Ovary (tissue), 9 donors: ENCODE measurements around the gene TOM1L2. TPM values are rescaled to one million over a fixed set of nuclear protein-coding genes. Genes with fewer than 3 reads are reported as not detected.

Experiments used
- DNase-seq, 5 donors: peaks; one replicate each; pipeline ENCODE4 v3.0.0-alpha.2; 2019 to 2020
- H3K27ac ChIP-seq, 2 donors: fragments of 200-600 bp; one replicate each; pipeline versions ENCODE4 v1.5.1 to v1.8.0; 2019 to 2022
- H3K27me3 ChIP-seq: fragments of 200-600 bp; one replicate; pipeline ENCODE4 v1.8.0; 2022
- H3K36me3 ChIP-seq: fragments of 200-600 bp; sonication (generic); one replicate; pipeline ENCODE4 v1.5.1; 2019
- H3K4me1 ChIP-seq: one replicate; pipeline ENCODE4 v1.8.1; 2013; ENCODE audit warnings: mild to moderate bottlenecking, moderate library complexity; ENCODE audit not compliant: insufficient read depth
- H3K4me3 ChIP-seq: fragments of 200-600 bp; sonication (generic); one replicate; pipeline ENCODE4 v1.5.1; 2017
- H3K9me3 ChIP-seq, 2 donors: fragments of 200-600 bp in 1 of 2; sonication (generic) in 1 of 2; one replicate each; pipeline versions ENCODE4 v1.5.1 to v1.8.1; 2013 to 2019; ENCODE audit warnings: mild to moderate bottlenecking in 1 of 2, moderate library complexity in 1 of 2
- EP300 ChIP-seq: sonication (generic); formaldehyde crosslinking; IDR thresholded peaks from one replicate; pipeline ENCODE4 v1.6.1; 2017; ENCODE audit warnings: antibody characterized with exemption
- POLR2A ChIP-seq: fragments of 450-650 bp; IDR thresholded peaks from one replicate; pipeline ENCODE4 v1.6.1; 2017; ENCODE audit warnings: antibody characterized with exemption, mild to moderate bottlenecking, moderate library complexity
- WGBS, 3 donors: extraction: QIAGEN DNeasy Blood & Tissue Kit in 1 of 3; methylation state at CpG; one replicate each; pipeline versions ENCODE4 v1.1.5 to v1.1.7; 2013 to 2017; 5-methylcytosine and 5-hydroxymethylcytosine counted together
- intact Hi-C, 4 donors: fragments of 100-400 bp; cut with DNase I; formaldehyde crosslinking; loops; one replicate each; pipeline versions ENCODE4 v1.11.0 to v1.15.1; 2022 to 2023
- polyA plus RNA-seq, 2 donors: library from polyadenylated mRNA; stranded (reverse); fragments of 200-250 nt in 1 of 2; fragments of 350-450 nt in 1 of 2; fragmentation: Illumina TruSeq in 1 of 2; extraction: RNeasy Lipid Tissue Mini Kit (QIAGEN cat#74804) in 1 of 2; gene quantifications; one replicate each; pipeline ENCODE4 v1.2.3, GENCODE V29; 2013 to 2014
- total RNA-seq, 7 donors: library from RNA; depleted of rRNA in 2 of 7; stranded (reverse); fragments of >200 nt in 2 of 7; fragmentation: NEBNext Ultra II Directional in 3 of 7; extraction: Animal tissue kit (Norgen Biotek cat#: 25700) in 3 of 7; gene quantifications; one replicate each; pipeline versions ENCODE4 v1.1.0 to v1.2.4, GENCODE V29; 2016 to 2023
- TF ChIP-seq, protein P1 (sequence below), 3 donors: fragments of 450-650 bp in 2 of 3; fragments of 200-600 bp in 1 of 3; IDR thresholded peaks; one replicate each; pipeline versions ENCODE4 v1.5.1 to v1.8.0; 2016 to 2022; ENCODE audit warnings: antibody characterized with exemption in 3 of 3, mild to moderate bottlenecking in 1 of 3
- donor health status: DM: no; HTN: no; CAD: no; lungs with moderate emphysema.
- donor health status: DM: no; HTN: no; CAD: no.
- donor health status: Bipolar disorder and iron deficiency.
- donor health status: DM: yes; HTN: yes; CAD: no.
- donor health status: DM: no; HTN: no; CAD: no.
- donor health status: DM: yes; HTN: yes; CAD: no.

TOM1L2 gene
- total and polyA plus RNA-seq, 9 donors: 25.6 to 62.5 (median 45.9) TPM

DNA sequence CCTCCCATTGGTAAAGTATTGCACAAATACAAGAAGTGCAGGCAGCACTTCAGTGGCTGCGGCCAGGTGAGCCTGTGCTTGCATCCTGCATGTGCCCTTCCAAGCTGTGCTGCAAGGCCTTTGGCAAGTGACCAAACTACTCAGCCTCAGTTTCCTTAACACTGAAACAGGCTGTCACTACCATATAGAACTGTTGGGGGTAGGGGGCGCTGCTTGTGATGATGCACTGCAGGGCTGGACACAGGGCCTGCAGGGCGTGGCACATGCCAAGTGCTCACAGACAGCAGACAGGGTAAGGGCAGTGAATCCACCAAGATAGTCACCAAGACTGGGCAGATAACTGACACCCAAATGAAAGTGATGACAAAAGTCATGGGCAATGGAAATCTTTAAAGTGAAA, 69.8 kb downstream of the TOM1L2 start:
- Histone ChIP-seq H3K27me3 (no peaks in the 10 kb centered on the region), H3K9me3 (no peaks in the 10 kb centered on the region), H3K4me3 (no peak overlapping the region), H3K4me1 (peaks cover 13% of the 10 kb centered on the region), H3K36me3 (no peaks in the 10 kb centered on the region), H3K27ac (no peak overlapping the region)
- TF ChIP-seq EP300: no peak
- TF ChIP-seq, protein P1, sequence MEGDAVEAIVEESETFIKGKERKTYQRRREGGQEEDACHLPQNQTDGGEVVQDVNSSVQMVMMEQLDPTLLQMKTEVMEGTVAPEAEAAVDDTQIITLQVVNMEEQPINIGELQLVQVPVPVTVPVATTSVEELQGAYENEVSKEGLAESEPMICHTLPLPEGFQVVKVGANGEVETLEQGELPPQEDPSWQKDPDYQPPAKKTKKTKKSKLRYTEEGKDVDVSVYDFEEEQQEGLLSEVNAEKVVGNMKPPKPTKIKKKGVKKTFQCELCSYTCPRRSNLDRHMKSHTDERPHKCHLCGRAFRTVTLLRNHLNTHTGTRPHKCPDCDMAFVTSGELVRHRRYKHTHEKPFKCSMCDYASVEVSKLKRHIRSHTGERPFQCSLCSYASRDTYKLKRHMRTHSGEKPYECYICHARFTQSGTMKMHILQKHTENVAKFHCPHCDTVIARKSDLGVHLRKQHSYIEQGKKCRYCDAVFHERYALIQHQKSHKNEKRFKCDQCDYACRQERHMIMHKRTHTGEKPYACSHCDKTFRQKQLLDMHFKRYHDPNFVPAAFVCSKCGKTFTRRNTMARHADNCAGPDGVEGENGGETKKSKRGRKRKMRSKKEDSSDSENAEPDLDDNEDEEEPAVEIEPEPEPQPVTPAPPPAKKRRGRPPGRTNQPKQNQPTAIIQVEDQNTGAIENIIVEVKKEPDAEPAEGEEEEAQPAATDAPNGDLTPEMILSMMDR (IDR thresholded peaks at IDR 0.05): no peak
- TF ChIP-seq POLR2A: no peak
- DNase-seq: peak in 2 of 5 donors; percentile 34 to 36
- WGBS, 3 donors: 93 to 99% (median 96%) methylated on average over 3 of the region's 3 CpGs
- intact Hi-C loops: no loop called here

DNA sequence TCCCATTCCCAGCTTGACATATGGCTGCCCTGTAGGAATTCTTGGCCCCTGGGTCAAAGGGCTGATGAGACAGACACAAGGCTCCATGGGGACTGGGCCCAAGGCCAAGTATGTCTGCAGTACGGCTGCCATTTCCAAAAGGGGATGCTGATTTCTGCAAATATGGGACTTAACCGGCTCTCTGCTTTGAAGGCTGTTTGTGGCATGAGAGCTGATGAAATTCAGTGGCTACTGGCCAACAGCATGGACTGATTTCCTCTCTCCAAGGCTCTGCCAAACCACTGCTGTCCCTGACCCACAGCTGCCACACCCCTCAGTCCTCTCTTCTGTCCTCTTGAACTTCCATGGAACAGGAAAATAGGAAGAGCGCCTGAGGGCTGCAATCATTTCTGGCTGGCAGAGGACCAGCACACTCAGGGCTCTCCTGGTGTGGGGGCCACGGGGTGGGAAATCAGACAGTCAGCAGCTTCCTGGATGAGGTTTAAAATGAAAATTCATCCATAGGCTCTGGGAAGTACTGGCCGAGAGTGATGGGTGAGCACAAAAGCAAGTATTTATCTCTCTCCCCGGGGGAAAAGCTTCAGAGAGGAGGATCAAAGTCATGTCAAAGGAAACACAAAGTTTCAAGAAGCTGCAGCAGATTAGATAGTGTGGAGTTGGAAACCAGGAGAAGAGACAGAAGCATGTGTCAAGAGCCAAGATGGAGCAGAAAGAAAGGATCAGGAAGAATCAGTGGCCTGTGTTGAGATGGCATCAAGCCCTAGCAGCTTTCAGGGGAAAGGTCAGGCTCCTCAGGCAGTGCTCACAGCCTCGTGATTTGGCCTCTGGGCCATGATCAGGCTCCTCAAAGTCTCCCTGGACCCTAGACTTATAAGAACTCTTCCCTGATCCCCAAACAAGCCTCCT, 71.3 kb downstream of the TOM1L2 start:
- intact Hi-C loops: no loop called here
- H3K27ac ChIP-seq: peak overlapping the region in 1 of 2 donors; percentile 59
- H3K36me3 ChIP-seq: no peaks in the 10 kb centered on the region
- no peak overlapping the region for H3K4me3 ChIP-seq
- no peaks in the 10 kb centered on the region for H3K9me3 ChIP-seq
- DNase-seq: peak; percentile 85 to 94 (median 91)
- H3K27me3 ChIP-seq: no peaks in the 10 kb centered on the region
- whole genome bisulfite sequencing, 3 donors: 3 to 9% (median 6%) methylated on average over 7 of the region's 7 CpGs
- TF ChIP-seq POLR2A (no peak), EP300 (no peak)
- TF ChIP-seq, protein P1 (IDR thresholded peaks at IDR 0.05): no peak
- peaks cover 5% of the 10 kb centered on the region for H3K4me1 ChIP-seq

DNA sequence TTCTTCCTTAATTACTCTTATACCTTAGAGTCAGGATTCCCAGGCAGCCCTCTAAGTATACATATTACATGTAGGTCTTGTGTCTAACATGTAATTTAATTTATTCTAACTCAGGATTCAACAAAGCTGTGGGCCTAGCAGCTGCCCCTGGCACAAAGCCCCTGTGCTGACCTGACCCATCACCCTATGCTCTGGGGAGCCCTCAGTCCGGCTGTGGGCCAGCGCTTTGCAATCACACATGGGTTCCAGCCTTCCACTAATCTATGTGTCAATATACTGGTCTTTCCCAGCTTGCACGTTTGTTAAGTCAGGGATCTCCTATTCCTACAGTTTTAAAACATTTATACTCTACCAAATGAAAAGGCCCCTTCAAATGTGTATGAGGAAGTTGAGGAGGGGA, 72.7 kb downstream of the TOM1L2 start:
- H3K9me3 ChIP-seq: no peaks in the 10 kb centered on the region
- TF ChIP-seq, protein P1 (IDR thresholded peaks at IDR 0.05): no peak
- TF ChIP-seq POLR2A (no peak), EP300 (no peak)
- peaks cover 5% of the 10 kb centered on the region for H3K4me1 ChIP-seq
- intact Hi-C loops: loop anchor here in 2 of 4 donors (10.0 kb wide), 1 partner anchor 135 kb away; the partner anchor contains the start of genes ATPAF2 (in 2 of the 2) and GID4 (in 2 of the 2)
- no peak overlapping the region for H3K4me3 ChIP-seq
- WGBS, 3 donors: 73 to 79% (median 73%) methylated on average over 3 of the region's 3 CpGs
- no peaks in the 10 kb centered on the region for H3K27me3 ChIP-seq
- H3K36me3 ChIP-seq: no peaks in the 10 kb centered on the region
- no peak overlapping the region for H3K27ac ChIP-seq
- DNase-seq: peak in 1 of 5 donors; percentile 45

DNA sequence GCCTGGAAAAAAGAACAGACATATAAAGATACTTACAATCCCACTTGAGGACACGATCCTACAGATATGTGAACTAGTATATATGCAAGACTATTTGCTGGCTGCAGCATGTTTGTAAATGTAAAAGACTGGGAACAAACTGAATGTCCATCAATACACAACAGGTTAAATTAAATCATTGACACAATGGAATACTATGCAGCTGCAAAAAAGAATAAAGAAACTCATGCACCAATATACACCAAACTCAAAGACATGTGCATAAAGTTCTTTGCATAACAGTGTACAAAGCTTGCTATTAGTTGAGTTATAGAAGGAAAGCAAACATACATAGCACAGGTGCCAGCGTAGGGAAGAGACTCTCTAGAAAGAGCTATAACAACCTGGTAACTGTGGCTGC, 73.5 kb downstream of the TOM1L2 start:
- DNase-seq: no peak
- TF ChIP-seq, protein P1 (IDR thresholded peaks at IDR 0.05): no peak
- TF ChIP-seq POLR2A (no peak), EP300 (no peak)
- no peak overlapping the region for H3K4me3 ChIP-seq
- no peaks in the 10 kb centered on the region for H3K9me3 ChIP-seq
- H3K4me1 ChIP-seq: peaks cover 5% of the 10 kb centered on the region
- intact Hi-C loops: loop anchor here in 2 of 4 donors (10.0 kb wide), 1 partner anchor 136 kb away; the partner anchor contains the start of genes ATPAF2 (in 2 of the 2) and GID4 (in 2 of the 2)
- 91 to 99% (median 95%) methylated on average over 2 of the region's 2 CpGs for WGBS, 3 donors
- H3K27me3 ChIP-seq: no peaks in the 10 kb centered on the region
- H3K36me3 ChIP-seq: no peaks in the 10 kb centered on the region
- H3K27ac ChIP-seq: no peak overlapping the region
